HG02973 (cell line): ENCODE results near the gene PHF10.
A peak's percentile ranks its signal among the peaks of the same experiment; 100 is the strongest.
"Not testable (repeated sequence)": the region's sequence is repeated elsewhere in the genome, so short reads cannot be mapped to it uniquely, and the experiment has no call there.

Experiments
- ATAC-seq: cut with Tn5 transposase; IDR thresholded peaks from one replicate; pipeline ENCODE4 v1.9.1; 2021; ENCODE audit warnings: moderate library complexity; ENCODE audit not compliant: unreplicated experiment

The PHF10 gene

GRCh38 chr6:169724494-169725124 is at the start of gene PHF10:
Gene PHF10, minus strand, starts transcription at chr6:169724500. Its CDS starts 569 bp downstream, at chr6:169723931.
- ATAC-seq = peak; percentile 38

GRCh38 chr6:169766921-169767736 is 42.8 kb upstream of the PHF10 start:
- no peak for ATAC-seq

GRCh38 chr6:169766232-169766631 is 41.9 kb upstream of the PHF10 start:
- no peak for ATAC-seq

GRCh38 chr6:169765789-169766188 is 41.5 kb upstream of the PHF10 start:
- ATAC-seq = not testable (repeated sequence)

GRCh38 chr6:169763881-169764280 is 39.6 kb upstream of the PHF10 start:
- ATAC-seq = no peak

GRCh38 chr6:169763308-169763707 is 39.0 kb upstream of the PHF10 start:
- no peak for ATAC-seq

- no peak for ATAC-seq
These were observed 30.9 kb upstream of the PHF10 start for GRCh38 chr6:169755162-169755561.

GRCh38 chr6:169752074-169752623 is 27.8 kb upstream of the PHF10 start:
- ATAC-seq = no peak

GRCh38 chr6:169751242-169752073 is 27.2 kb upstream of the PHF10 start, which contains the start of the genes DYNLT2 and ERMARD:
Gene DYNLT2, minus strand, starts transcription at chr6:169751572. Its CDS starts 114 bp downstream, at chr6:169751458.
Gene ERMARD, plus strand, starts transcription at chr6:169751622. Its CDS starts 36 bp downstream, at chr6:169751658.
- ATAC-seq = peak; percentile 95

GRCh38 chr6:169746556-169746955 is 22.3 kb upstream of the PHF10 start:
- no peak for ATAC-seq

- ATAC-seq = no peak
These were observed 21.1 kb upstream of the PHF10 start for GRCh38 chr6:169745405-169745804.

GRCh38 chr6:169741344-169741743 is 17.0 kb upstream of the PHF10 start:
- no peak for ATAC-seq

- no peak for ATAC-seq
These were observed 14.8 kb upstream of the PHF10 start for GRCh38 chr6:169738976-169739529.

- ATAC-seq = no peak
These were observed 14.1 kb upstream of the PHF10 start for GRCh38 chr6:169738204-169738975.

GRCh38 chr6:169729961-169730360 is 5.7 kb upstream of the PHF10 start:
- no peak for ATAC-seq

GRCh38 chr6:169726963-169727362 is 2.7 kb upstream of the PHF10 start:
- ATAC-seq = no peak

- ATAC-seq = no peak
These were observed 1.7 kb upstream of the PHF10 start for GRCh38 chr6:169726049-169726400.

- ATAC-seq = peak; percentile 17
These were observed 1.1 kb upstream of the PHF10 start for GRCh38 chr6:169725125-169726048.

- ATAC-seq = peak; percentile 40
These were observed 258 bp downstream of the PHF10 start for GRCh38 chr6:169723991-169724493.
